Measurements from ENCODE around the gene ZFP36L1. TPM values are rescaled to one million over a fixed set of nuclear protein-coding genes. Genes with fewer than 3 reads are reported as not detected.

The ZFP36L1 gene
- total and polyA plus RNA-seq, 2 of the 13 experiments (the other 11 are each of a cell fraction or from before 2014, with no cell fraction given), result 7.4 to 10.2 TPM

DNA sequence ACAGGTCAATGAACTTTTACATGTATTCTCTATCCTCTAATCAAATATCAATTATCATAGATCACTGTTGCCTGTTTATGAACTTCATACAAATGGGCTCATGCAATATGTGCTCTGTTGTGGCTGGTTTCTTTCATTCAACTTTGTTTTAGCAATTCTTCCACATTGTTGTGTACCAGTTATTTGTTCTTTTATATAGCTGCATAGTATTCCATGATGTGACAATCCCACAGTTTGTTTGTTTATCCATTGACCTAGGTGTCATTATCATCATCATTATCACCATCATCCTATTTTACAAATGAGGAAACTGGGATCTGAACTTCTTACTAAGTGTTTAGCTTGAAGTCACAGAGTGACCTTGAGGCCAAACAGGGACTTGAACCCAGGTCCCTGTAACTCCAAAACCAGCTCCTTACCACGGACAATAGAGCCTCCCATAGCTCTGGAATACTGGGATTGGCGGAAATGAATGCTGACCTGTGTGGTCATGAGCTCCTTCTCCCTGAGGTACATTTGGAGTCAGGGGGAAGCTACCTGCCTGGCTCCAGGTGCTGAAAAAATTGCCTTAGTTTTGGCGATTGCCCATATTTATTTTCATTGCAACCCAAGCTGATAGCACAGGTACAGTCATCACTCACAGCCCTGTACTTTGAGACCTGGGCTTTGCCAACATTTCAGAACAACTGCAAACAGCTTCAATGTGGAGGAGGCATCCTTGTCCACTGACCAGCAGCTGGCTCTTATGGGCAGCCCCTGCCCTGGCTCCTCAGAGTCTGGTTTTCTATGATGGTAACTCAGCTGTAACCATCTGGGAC, 9.2 kb downstream of the ZFP36L1 start:
- ATAC-seq, result peak; percentile 75
- Histone ChIP-seq H3K79me2 (ENCODE audit: insufficient read depth, low read length) (peaks cover 3% of the 10 kb centered on the region), H3K4me1 (ENCODE audit: insufficient read depth, low read length) (peaks cover 98% of the 10 kb centered on the region), H3K27ac (ENCODE audit: extremely low read length, insufficient read depth, low read length) (peak overlapping the region; percentile 100), H2AFZ (ENCODE audit: low read length) (no peak overlapping the region), H3K36me3 (replicated peaks in 1 of 2; ENCODE audit: control insufficient read depth in 1 of 2, insufficient read depth in 2 of 2, low read length in 2 of 2) (no peaks in the 10 kb centered on the region), H3K4me3 (replicated peaks in 1 of 3; ENCODE audit: insufficient read depth in 1 of 3, low read depth in 2 of 3, low read length in 3 of 3) (peak overlapping the region; percentile 28 to 72 (median 46); a peak in 4 of 6 replicates), H4K20me1 (ENCODE audit: insufficient read depth, low read length) (no peaks in the 10 kb centered on the region), H3K9me3 (ENCODE audit: low read length) (no peaks in the 10 kb centered on the region), H3K27me3 (ENCODE audit: control insufficient read depth in 1 of 2, insufficient read depth in 2 of 2, low read length in 2 of 2) (no peaks in the 10 kb centered on the region), H3K4me2 (ENCODE audit: low read depth, low read length) (peak overlapping the region; percentile 100), H3K9ac (ENCODE audit: insufficient read depth, low read depth, low read length) (peak overlapping the region; percentile 96)
- BruUV-seq (replicated peaks), result TSS peak; percentile 35
- in situ Hi-C loops (cut with HindIII; ENCODE audit: extremely low pct_ligation_motif_present, low pct_unique_long_range_greater_than_20kb) (no loop called here), intact Hi-C loops (cut with micrococcal nuclease; ENCODE audit: unreplicated experiment) (loop anchor here (2.0 to 10.0 kb wide), 6 partner anchors 21 to 535 kb away; no protein-coding TSS in a partner anchor)
- 8% methylated on average over 3 of the region's 3 CpGs for WGBS (ENCODE audit: low lambda C conversion rate)
- peak; percentile 94 for DNase-seq (ENCODE audit: low spot score)
- FAIRE-seq, result peak; percentile 86
- ChIA-PET POLR2A (interaction anchor here (0.7 to 8.6 kb wide), 17 partner anchors 7 to 489 kb away, joined by 3 to 244 read pairs (median 6); partner anchors contain the start of gene ZFP36L1), CTCF (ENCODE audit: low intra/inter-chr PET ratio, low total read pairs) (no interaction called here)
- TF ChIP-seq ELF3 (CRISPR knock-in tag; IDR thresholded peaks at IDR 0.05) (no peak; the same call in 1 of the 2 replicates), TSC22D2 (CRISPR knock-in tag; IDR thresholded peaks at IDR 0.05; ENCODE audit: borderline replicate concordance) (no peak), BRF2 (CRISPR knock-in tag; IDR thresholded peaks at IDR 0.05) (no peak), PPARG (CRISPR knock-in tag; conservative IDR thresholded peaks at IDR 0.05) (no peak; the same call in 1 of the 2 replicates), DBP (CRISPR knock-in tag; IDR thresholded peaks at IDR 0.05; ENCODE audit: not compliant biosample characterization) (no peak)
- TF ChIP-seq, protein P1, sequence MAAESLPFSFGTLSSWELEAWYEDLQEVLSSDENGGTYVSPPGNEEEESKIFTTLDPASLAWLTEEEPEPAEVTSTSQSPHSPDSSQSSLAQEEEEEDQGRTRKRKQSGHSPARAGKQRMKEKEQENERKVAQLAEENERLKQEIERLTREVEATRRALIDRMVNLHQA (CRISPR knock-in tag; IDR thresholded peaks at IDR 0.05), result no peak
- TF ChIP-seq, protein P2, sequence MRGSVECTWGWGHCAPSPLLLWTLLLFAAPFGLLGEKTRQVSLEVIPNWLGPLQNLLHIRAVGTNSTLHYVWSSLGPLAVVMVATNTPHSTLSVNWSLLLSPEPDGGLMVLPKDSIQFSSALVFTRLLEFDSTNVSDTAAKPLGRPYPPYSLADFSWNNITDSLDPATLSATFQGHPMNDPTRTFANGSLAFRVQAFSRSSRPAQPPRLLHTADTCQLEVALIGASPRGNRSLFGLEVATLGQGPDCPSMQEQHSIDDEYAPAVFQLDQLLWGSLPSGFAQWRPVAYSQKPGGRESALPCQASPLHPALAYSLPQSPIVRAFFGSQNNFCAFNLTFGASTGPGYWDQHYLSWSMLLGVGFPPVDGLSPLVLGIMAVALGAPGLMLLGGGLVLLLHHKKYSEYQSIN (CRISPR knock-in tag; IDR thresholded peaks at IDR 0.05; ENCODE audit: borderline replicate concordance), result no peak
- TF ChIP-seq, protein P3, sequence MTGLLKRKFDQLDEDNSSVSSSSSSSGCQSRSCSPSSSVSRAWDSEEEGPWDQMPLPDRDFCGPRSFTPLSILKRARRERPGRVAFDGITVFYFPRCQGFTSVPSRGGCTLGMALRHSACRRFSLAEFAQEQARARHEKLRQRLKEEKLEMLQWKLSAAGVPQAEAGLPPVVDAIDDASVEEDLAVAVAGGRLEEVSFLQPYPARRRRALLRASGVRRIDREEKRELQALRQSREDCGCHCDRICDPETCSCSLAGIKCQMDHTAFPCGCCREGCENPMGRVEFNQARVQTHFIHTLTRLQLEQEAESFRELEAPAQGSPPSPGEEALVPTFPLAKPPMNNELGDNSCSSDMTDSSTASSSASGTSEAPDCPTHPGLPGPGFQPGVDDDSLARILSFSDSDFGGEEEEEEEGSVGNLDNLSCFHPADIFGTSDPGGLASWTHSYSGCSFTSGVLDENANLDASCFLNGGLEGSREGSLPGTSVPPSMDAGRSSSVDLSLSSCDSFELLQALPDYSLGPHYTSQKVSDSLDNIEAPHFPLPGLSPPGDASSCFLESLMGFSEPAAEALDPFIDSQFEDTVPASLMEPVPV (CRISPR knock-in tag; IDR thresholded peaks at IDR 0.05), result 0 out of 2 replicates have a peak, but pooled peaks have one; percentile 25
- TF ChIP-seq, protein P4, sequence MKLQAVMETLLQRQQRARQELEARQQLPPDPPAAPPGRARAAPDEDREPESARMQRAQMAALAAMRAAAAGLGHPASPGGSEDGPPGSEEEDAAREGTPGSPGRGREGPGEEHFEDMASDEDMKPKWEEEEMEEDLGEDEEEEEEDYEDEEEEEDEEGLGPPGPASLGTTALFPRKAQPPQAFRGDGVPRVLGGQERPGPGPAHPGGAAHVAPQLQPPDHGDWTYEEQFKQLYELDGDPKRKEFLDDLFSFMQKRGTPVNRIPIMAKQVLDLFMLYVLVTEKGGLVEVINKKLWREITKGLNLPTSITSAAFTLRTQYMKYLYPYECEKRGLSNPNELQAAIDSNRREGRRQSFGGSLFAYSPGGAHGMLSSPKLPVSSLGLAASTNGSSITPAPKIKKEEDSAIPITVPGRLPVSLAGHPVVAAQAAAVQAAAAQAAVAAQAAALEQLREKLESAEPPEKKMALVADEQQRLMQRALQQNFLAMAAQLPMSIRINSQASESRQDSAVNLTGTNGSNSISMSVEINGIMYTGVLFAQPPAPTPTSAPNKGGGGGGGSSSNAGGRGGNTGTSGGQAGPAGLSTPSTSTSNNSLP (IDR thresholded peaks at IDR 0.05; ENCODE audit: low read depth, low read length), result no peak; the same call in 1 of the 2 replicates
- TF ChIP-seq, protein P5, sequence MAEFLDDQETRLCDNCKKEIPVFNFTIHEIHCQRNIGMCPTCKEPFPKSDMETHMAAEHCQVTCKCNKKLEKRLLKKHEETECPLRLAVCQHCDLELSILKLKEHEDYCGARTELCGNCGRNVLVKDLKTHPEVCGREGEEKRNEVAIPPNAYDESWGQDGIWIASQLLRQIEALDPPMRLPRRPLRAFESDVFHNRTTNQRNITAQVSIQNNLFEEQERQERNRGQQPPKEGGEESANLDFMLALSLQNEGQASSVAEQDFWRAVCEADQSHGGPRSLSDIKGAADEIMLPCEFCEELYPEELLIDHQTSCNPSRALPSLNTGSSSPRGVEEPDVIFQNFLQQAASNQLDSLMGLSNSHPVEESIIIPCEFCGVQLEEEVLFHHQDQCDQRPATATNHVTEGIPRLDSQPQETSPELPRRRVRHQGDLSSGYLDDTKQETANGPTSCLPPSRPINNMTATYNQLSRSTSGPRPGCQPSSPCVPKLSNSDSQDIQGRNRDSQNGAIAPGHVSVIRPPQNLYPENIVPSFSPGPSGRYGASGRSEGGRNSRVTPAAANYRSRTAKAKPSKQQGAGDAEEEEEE (CRISPR knock-in tag; IDR thresholded peaks at IDR 0.05; ENCODE audit: borderline replicate concordance), result no peak

Measured in HepG2 (cell line).